Osteocyte (in vitro differentiated cells): ENCODE results near the gene HEPN1. TPM values are rescaled to one million over a fixed set of nuclear protein-coding genes. Genes with fewer than 3 reads are reported as not detected.

Experiments
- DNase-seq: peaks from one replicate; pipeline ENCODE4 v3.0.0; 2021; ENCODE audit warnings: mixed read lengths; ENCODE audit not compliant: unreplicated experiment; ENCODE audit errors: extremely low spot score
- H3K27ac Mint-ChIP-seq: one replicate; pipeline ENCODE4 v1.8.0; 2021; ENCODE audit warnings: mild to moderate bottlenecking, mixed read lengths; ENCODE audit not compliant: unreplicated experiment
- H3K27me3 Mint-ChIP-seq: one replicate; pipeline ENCODE4 v1.8.0; 2021; ENCODE audit warnings: mixed read lengths; ENCODE audit not compliant: unreplicated experiment
- H3K36me3 Mint-ChIP-seq: one replicate; pipeline ENCODE4 v1.8.0; 2021; ENCODE audit warnings: mixed read lengths; ENCODE audit not compliant: unreplicated experiment
- H3K4me1 Mint-ChIP-seq: one replicate; pipeline ENCODE4 v1.8.0; 2021; ENCODE audit warnings: mixed read lengths; ENCODE audit not compliant: unreplicated experiment
- H3K4me3 Mint-ChIP-seq: one replicate; pipeline ENCODE4 v1.8.0; 2021; ENCODE audit warnings: mild to moderate bottlenecking, moderate library complexity, mixed read lengths; ENCODE audit not compliant: unreplicated experiment
- H3K9me3 Mint-ChIP-seq: one replicate; pipeline ENCODE4 v1.8.0; 2021; ENCODE audit warnings: mixed read lengths; ENCODE audit not compliant: unreplicated experiment
- CTCF ChIP-seq: fragments of 200-600 bp; sonication (generic); IDR thresholded peaks from 2 replicates; pipeline ENCODE4 v1.5.0; 2021; ENCODE audit warnings: antibody characterized with exemption, mild to moderate bottlenecking, moderate library complexity
- total RNA-seq: library from RNA; stranded (reverse); gene quantifications from 2 replicates; pipeline ENCODE4 v1.2.1, GENCODE V29; 2021

HEPN1 gene
- total RNA-seq, 1 donor from 2014 or later: not detected

GRCh38 chr11:124922831-124923230 is 3.8 kb downstream of the HEPN1 start:
- H3K36me3 Mint-ChIP-seq: no peaks in the 10 kb centered on the region
- peaks cover 4% of the 10 kb centered on the region for H3K4me1 Mint-ChIP-seq
- no peak for DNase-seq
- no peak overlapping the region for H3K4me3 Mint-ChIP-seq
- H3K27ac Mint-ChIP-seq: no peak overlapping the region
- H3K9me3 Mint-ChIP-seq: no peaks in the 10 kb centered on the region
- H3K27me3 Mint-ChIP-seq: peaks cover 3% of the 10 kb centered on the region
- TF ChIP-seq CTCF: no peak

GRCh38 chr11:124923296-124923695 is 4.2 kb downstream of the HEPN1 start:
- H3K36me3 Mint-ChIP-seq: no peaks in the 10 kb centered on the region
- H3K27ac Mint-ChIP-seq: no peak overlapping the region
- no peak for DNase-seq
- no peak for TF ChIP-seq CTCF
- H3K4me1 Mint-ChIP-seq: peaks cover 4% of the 10 kb centered on the region
- no peaks in the 10 kb centered on the region for H3K9me3 Mint-ChIP-seq
- H3K27me3 Mint-ChIP-seq: peaks cover 3% of the 10 kb centered on the region
- no peak overlapping the region for H3K4me3 Mint-ChIP-seq

DNA sequence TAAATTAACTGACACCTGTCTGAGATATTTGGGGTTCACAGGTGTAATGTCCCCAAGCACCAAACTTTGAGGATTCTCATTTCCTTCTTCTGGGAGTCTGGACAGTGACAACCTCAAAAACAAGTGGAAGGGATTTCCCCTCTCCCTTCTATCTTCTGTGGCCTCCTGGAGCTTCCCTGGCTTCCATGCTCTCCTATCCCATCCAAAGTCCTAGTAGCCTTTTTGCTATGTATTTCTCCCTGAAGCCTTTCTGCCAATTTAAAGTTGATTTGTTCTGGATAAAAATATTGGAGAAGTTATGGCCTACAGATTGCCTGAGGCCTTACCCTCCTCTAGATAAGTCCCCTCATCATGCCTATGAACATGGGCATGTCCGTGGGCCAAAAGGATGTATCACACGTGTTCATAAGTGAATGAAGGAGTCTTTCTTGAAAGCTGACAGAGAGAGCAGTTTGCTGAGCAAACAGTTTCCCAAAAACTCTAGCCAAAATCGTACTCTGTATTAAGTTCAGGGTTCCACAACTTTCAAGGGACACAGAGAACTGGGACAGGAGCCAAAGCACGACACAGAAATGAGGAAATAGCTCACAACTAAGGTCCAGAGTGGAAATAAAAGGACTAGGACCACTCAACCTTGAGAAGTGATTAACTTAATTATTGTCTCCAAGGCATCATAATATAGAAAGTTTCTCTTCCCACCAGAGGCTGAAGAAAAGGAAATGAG is 10.1 kb downstream of the HEPN1 start:
- Mint-ChIP-seq H3K9me3 (no peaks in the 10 kb centered on the region), H3K4me1 (no peaks in the 10 kb centered on the region), H3K4me3 (no peak overlapping the region), H3K27me3 (peaks cover 6% of the 10 kb centered on the region), H3K27ac (no peak overlapping the region), H3K36me3 (no peaks in the 10 kb centered on the region)
- no peak for TF ChIP-seq CTCF
- DNase-seq: no peak

- no peaks in the 10 kb centered on the region for H3K9me3 Mint-ChIP-seq
- H3K27me3 Mint-ChIP-seq: peaks cover 7% of the 10 kb centered on the region
- TF ChIP-seq CTCF: no peak
- no peak for DNase-seq
- no peaks in the 10 kb centered on the region for H3K4me1 Mint-ChIP-seq
- no peak overlapping the region for H3K4me3 Mint-ChIP-seq
- no peak overlapping the region for H3K27ac Mint-ChIP-seq
- no peaks in the 10 kb centered on the region for H3K36me3 Mint-ChIP-seq
Observed at GRCh38 chr11:124930799-124931198, 11.7 kb downstream of the HEPN1 start.

GRCh38 chr11:124934862-124935547 is 16.0 kb downstream of the HEPN1 start:
- no peaks in the 10 kb centered on the region for H3K9me3 Mint-ChIP-seq
- TF ChIP-seq CTCF: peak; percentile 17
- H3K4me1 Mint-ChIP-seq: no peaks in the 10 kb centered on the region
- no peaks in the 10 kb centered on the region for H3K36me3 Mint-ChIP-seq
- DNase-seq: no peak
- no peak overlapping the region for H3K4me3 Mint-ChIP-seq
- H3K27me3 Mint-ChIP-seq: peaks cover 14% of the 10 kb centered on the region
- no peak overlapping the region for H3K27ac Mint-ChIP-seq
